Adrenal gland (tissue), 5 donors: ENCODE measurements around the gene CALM1.

Experiments used
- POLR2A ChIP-seq, 2 donors: fragments of 450-650 bp; IDR thresholded peaks; one replicate each; pipeline ENCODE4 v1.6.1; 2017; ENCODE audit warnings: antibody characterized with exemption in 2 of 2, mild to moderate bottlenecking in 2 of 2, moderate library complexity in 1 of 2
- TF ChIP-seq, protein P1 (sequence below), 6 experiments: fragments of 450-650 bp in 4 of 6; fragments of 200-600 bp in 2 of 6; sonication (generic) in 1 of 6; IDR thresholded peaks; 1 replicate in 5 of 6; 2 replicates in 1 of 6; pipeline versions ENCODE4 v1.5.1 to v1.8.0; 2016 to 2021; ENCODE audit warnings: antibody characterized with exemption in 6 of 6, mild to moderate bottlenecking in 2 of 6, moderate library complexity in 1 of 6
- donor health status: DM: no; HTN: no; CAD: no.

DNA sequence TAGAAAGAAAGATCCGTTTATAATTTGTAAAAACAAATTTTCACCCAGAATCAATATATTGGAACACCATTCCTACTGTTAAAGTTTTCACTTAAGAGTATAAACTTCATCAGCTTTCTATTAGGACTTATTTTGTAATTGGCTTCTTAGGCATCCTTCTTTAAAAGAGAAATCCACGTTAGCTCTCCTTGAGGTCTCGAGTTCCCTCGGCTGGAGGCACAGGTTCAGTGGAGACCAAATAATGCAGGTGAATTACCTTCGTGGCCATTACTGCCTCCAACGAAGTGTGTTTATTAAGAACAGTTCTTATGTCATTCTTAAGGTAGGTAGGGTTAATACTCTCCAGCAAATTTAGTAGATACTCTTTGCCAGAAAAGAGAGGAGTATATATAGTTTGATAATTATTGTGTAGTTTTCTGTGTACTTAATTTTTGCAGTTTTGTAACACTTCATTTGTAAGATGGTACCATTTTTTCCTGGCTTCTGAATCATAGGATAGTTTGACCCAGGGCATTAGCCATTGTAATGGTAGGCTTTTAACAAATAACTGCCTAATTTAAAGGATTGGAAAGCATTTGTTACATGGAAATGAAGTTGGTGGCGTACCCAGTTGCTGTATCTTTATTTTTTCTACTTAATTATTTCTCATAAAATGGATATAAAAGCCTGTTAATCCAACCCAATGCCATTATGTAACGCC is 2.2 kb downstream of the CALM1 start:
- TF ChIP-seq, protein P1, sequence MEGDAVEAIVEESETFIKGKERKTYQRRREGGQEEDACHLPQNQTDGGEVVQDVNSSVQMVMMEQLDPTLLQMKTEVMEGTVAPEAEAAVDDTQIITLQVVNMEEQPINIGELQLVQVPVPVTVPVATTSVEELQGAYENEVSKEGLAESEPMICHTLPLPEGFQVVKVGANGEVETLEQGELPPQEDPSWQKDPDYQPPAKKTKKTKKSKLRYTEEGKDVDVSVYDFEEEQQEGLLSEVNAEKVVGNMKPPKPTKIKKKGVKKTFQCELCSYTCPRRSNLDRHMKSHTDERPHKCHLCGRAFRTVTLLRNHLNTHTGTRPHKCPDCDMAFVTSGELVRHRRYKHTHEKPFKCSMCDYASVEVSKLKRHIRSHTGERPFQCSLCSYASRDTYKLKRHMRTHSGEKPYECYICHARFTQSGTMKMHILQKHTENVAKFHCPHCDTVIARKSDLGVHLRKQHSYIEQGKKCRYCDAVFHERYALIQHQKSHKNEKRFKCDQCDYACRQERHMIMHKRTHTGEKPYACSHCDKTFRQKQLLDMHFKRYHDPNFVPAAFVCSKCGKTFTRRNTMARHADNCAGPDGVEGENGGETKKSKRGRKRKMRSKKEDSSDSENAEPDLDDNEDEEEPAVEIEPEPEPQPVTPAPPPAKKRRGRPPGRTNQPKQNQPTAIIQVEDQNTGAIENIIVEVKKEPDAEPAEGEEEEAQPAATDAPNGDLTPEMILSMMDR (IDR thresholded peaks at IDR 0.05): no peak
- TF ChIP-seq POLR2A (IDR thresholded peaks at IDR 0.05): no peak
